Activated T-helper 17 cell treated with anti-CD3 and anti-CD28 coated beads, Interleukin-2, amount 50 U/mL, for 72 hours (primary cell): ENCODE measurements around the gene VPS52. TPM values are rescaled to one million over a fixed set of nuclear protein-coding genes. Genes with fewer than 3 reads are reported as not detected.

Experiments used
- ATAC-seq: fragments of 150-1000 bp; cut with Tn5 transposase; replicated peaks from 2 replicates; pipeline ENCODE4 v1.10.0; 2021; ENCODE audit warnings: mild to moderate bottlenecking, moderate library complexity
- H3K27ac Mint-ChIP-seq: one replicate; pipeline ENCODE4 v1.8.0; 2022; ENCODE audit warnings: mixed read lengths
- H3K27me3 Mint-ChIP-seq: one replicate; pipeline ENCODE4 v1.8.0; 2022; ENCODE audit warnings: mixed read lengths
- H3K36me3 Mint-ChIP-seq: one replicate; pipeline ENCODE4 v1.8.0; 2022; ENCODE audit warnings: low read depth, mild to moderate bottlenecking, mixed read lengths
- H3K4me1 Mint-ChIP-seq: one replicate; pipeline ENCODE4 v1.8.0; 2022; ENCODE audit warnings: mixed read lengths
- H3K4me3 Mint-ChIP-seq: one replicate; pipeline ENCODE4 v1.8.0; 2022; ENCODE audit warnings: mild to moderate bottlenecking, mixed read lengths
- H3K9me3 Mint-ChIP-seq: one replicate; pipeline ENCODE4 v1.8.0; 2022; ENCODE audit warnings: mixed read lengths
- total RNA-seq, 2 donors: library from RNA; stranded (reverse); gene quantifications; one replicate each; pipeline ENCODE4 v1.2.3, GENCODE V29; 2022

The VPS52 gene
- total RNA-seq, 2 donors from 2014 or later: 42.5 to 43.2 TPM

DNA sequence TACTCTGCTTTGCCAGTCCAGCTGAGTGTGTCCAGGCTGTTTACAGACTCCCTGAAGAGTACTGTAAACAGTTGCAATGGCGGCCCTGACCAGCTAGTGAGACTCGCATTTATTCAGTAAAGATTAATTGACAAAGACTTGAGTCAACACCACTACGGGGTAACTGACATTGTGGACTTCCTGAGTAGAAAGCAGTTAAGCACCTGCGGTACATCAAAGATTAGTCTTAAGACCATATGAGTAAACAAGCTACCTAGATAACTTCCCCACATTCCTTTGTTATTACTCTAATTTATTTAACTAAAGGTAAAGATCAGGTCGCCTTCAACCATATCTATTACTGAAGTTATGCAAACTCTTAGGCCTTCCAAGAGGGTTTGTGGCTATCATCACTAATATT, 12.6 kb downstream of the VPS52 start:
- H3K4me3 Mint-ChIP-seq: no peak overlapping the region
- H3K36me3 Mint-ChIP-seq: peaks cover 81% of the 10 kb centered on the region
- H3K4me1 Mint-ChIP-seq: no peaks in the 10 kb centered on the region
- no peak for ATAC-seq
- no peak overlapping the region for H3K27ac Mint-ChIP-seq
- no peaks in the 10 kb centered on the region for H3K27me3 Mint-ChIP-seq
- H3K9me3 Mint-ChIP-seq: no peaks in the 10 kb centered on the region

DNA sequence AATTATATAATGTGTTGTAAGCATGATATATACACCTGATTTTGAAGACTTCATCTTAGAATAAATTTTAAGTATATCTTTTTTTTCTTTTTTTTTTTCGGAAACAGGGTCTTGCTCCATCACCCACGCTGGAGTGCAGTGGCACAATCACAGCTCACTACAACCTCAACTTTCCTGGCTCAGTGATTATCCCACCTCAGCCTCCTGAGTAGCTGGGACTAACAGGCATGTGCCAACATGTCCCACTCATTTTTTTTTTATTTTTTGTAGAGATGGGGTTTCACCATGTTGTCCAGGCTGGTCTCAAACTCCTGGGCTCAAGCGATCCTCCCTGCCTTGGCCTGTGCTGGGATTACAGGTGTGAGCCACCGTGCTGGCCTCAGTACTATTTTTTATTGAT, 17.1 kb downstream of the VPS52 start:
- Mint-ChIP-seq H3K36me3 (peaks cover 75% of the 10 kb centered on the region), H3K27ac (no peak overlapping the region), H3K27me3 (no peaks in the 10 kb centered on the region), H3K9me3 (no peaks in the 10 kb centered on the region), H3K4me3 (no peak overlapping the region), H3K4me1 (peaks cover 25% of the 10 kb centered on the region)
- no peak for ATAC-seq

DNA sequence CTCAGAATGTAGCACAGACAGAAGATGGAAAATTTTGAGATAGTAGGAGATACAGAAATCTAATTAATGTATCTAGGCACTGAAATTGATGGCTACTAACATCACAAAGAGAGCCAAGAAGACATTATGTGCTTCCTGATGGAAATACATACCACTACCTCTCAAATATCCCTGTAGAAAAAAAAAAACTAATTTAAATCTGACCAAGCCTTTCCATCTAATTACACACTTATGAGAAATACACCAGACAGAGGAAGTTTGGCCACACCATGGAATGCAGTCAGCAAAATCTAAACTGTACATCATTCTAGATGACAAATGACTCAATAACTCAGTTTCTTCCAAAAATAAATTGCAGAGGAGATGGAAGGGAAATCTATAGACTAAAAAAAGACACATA, 18.9 kb downstream of the VPS52 start:
- Mint-ChIP-seq H3K27me3 (no peaks in the 10 kb centered on the region), H3K4me3 (no peak overlapping the region), H3K9me3 (no peaks in the 10 kb centered on the region)

GRCh38 chr6:33251395-33252012, 20.2 kb downstream of the VPS52 start:
- ATAC-seq: no peak
- Mint-ChIP-seq H3K36me3 (peaks cover 56% of the 10 kb centered on the region), H3K27ac (peak overlapping the region; percentile 93), H3K4me3 (peak overlapping the region; percentile 87), H3K27me3 (no peaks in the 10 kb centered on the region), H3K9me3 (no peaks in the 10 kb centered on the region), H3K4me1 (peaks cover 31% of the 10 kb centered on the region)

More for the DNA sequence above, 18.9 kb downstream of the VPS52 start:
- no peak for ATAC-seq
- peak overlapping the region; percentile 66 for H3K27ac Mint-ChIP-seq
- H3K36me3 Mint-ChIP-seq: peaks cover 65% of the 10 kb centered on the region
- peaks cover 31% of the 10 kb centered on the region for H3K4me1 Mint-ChIP-seq

DNA sequence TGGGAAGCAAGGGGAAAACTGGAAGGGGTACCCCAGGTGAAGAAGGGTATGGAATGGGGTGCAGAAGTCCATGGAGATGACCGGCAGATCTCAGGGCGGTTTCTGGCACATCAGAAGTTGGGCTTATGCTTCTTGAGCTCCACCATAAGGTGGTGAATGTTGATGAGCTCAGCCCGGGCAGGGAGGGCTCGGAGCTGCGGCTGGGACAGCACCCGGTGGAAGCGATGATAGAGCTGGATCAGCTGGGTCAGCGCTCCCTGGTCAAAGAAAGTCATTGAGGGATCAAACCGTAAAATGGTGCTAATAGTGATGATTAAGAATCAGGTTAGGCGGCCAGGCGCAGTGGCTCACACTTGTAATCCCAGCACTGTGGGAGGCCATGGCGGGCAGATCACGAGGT, 20.9 kb downstream of the VPS52 start:
- Mint-ChIP-seq H3K9me3 (no peaks in the 10 kb centered on the region), H3K36me3 (peaks cover 50% of the 10 kb centered on the region), H3K27me3 (no peaks in the 10 kb centered on the region), H3K4me3 (peak overlapping the region; percentile 87), H3K4me1 (peaks cover 31% of the 10 kb centered on the region), H3K27ac (peak overlapping the region; percentile 93)
- no peak for ATAC-seq

DNA sequence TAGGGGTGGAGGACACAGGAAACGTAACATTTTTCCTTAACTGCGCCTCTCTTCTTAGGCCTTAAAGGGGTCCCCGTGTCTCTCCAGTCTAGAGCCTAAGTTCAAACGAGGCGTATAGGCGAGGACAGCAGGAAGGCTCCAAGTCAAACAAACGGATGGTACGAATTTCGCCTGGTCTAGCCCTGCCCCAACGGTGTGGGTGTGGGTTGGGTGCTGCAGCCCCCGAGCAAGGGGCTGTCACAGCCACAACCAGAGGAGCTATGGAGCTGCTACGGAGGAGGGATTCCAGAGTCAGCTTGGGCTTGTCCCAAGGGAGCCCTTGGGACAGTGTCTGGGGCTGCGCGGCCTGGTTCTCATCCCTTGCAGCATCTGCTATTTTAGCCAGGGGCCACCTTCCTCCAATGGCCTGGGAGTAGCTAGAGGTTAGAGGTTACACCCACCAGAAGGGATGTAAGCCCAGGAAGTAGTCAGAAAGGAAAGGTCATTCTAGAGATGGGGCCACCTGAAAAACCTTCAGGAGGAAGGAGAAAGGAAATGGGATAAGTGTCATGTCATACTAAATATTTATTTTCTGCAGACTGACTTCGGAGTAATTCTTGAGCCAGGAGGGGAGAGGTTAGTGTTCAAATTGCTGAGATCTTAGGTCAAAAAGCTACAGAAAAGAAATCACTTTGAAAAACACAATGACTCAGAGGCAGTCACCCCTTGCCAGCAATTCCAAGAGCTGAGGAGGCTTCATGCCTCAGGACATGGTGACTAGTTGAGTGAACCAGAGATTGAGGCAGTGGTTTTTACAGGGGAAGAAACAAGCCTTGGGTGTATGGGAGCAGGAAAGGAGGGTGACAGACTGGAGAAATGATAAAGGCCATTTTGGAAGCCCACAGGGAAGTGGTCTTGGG, 21.7 kb downstream of the VPS52 start:
- ATAC-seq: peak; percentile 13

DNA sequence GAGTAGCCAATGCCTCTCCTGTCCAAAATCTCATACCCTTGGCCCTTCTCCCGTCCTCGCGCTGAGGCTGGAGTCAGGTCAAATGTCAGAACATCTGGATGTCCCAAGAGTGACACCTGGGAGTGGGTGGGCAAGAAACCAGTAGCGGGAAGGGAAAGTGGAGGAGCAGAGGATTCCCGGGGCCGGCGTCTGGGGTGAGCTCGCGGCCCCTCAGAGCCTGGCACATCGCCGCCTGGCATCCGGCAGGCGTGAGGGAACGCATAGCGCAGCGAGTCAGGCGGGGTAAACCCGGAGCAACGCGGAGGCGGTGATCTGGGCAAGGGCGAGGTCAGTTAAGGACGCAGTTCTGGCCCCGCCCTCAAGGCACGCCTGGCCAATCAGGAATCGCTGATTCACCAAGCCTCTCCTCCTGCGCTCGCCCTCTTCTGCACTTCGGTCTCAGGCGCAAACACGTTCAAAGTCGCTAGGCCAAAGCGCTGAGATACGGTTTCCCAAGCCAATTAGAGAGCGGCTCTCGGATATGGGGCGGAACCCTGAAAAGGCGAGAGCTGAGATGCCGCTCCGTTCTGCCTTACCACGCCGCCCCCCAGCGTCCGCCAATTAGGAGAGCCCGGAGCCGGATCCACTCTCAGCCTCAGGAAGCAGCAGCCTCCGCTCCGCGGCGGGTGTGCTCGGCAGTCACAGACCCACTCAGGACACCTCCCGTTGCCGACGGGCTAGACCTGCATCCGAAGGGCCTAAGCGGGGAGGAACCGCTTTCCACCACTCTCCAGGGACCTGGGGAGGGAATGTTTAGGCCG, 22.5 kb downstream of the VPS52 start:
- H3K27ac Mint-ChIP-seq: peak overlapping the region; percentile 93
- no peaks in the 10 kb centered on the region for H3K9me3 Mint-ChIP-seq
- peak; percentile 90 for ATAC-seq
- peak overlapping the region; percentile 87 for H3K4me3 Mint-ChIP-seq
- H3K27me3 Mint-ChIP-seq: peaks cover under 1% of the 10 kb centered on the region
- peaks cover 31% of the 10 kb centered on the region for H3K4me1 Mint-ChIP-seq
- peaks cover 43% of the 10 kb centered on the region for H3K36me3 Mint-ChIP-seq

More for the DNA sequence above, 21.7 kb downstream of the VPS52 start:
- peak overlapping the region; percentile 93 for H3K27ac Mint-ChIP-seq
- peaks cover 31% of the 10 kb centered on the region for H3K4me1 Mint-ChIP-seq
- peaks cover 47% of the 10 kb centered on the region for H3K36me3 Mint-ChIP-seq
- H3K27me3 Mint-ChIP-seq: no peaks in the 10 kb centered on the region
- peak overlapping the region; percentile 87 for H3K4me3 Mint-ChIP-seq
- H3K9me3 Mint-ChIP-seq: no peaks in the 10 kb centered on the region

GRCh38 chr6:33248643-33248931, 23.1 kb downstream of the VPS52 start:
- Mint-ChIP-seq H3K36me3 (peaks cover 41% of the 10 kb centered on the region), H3K27ac (peak overlapping the region; percentile 93), H3K4me1 (peaks cover 31% of the 10 kb centered on the region), H3K9me3 (no peaks in the 10 kb centered on the region), H3K4me3 (peak overlapping the region; percentile 87), H3K27me3 (peaks cover 3% of the 10 kb centered on the region)
- peak; percentile 16 for ATAC-seq

GRCh38 chr6:33247977-33248642, 23.6 kb downstream of the VPS52 start:
- Mint-ChIP-seq H3K4me3 (peak overlapping the region; percentile 87), H3K27ac (peak overlapping the region; percentile 93), H3K4me1 (peaks cover 31% of the 10 kb centered on the region), H3K27me3 (peaks cover 3% of the 10 kb centered on the region), H3K9me3 (no peaks in the 10 kb centered on the region), H3K36me3 (peaks cover 39% of the 10 kb centered on the region)
- ATAC-seq: peak; percentile 30

- Mint-ChIP-seq H3K27ac (no peak overlapping the region), H3K9me3 (no peaks in the 10 kb centered on the region), H3K27me3 (peaks cover 16% of the 10 kb centered on the region), H3K36me3 (no peaks in the 10 kb centered on the region), H3K4me3 (no peak overlapping the region), H3K4me1 (peaks cover 15% of the 10 kb centered on the region)
- ATAC-seq: no peak
Observed at GRCh38 chr6:33243476-33243875, 28.2 kb downstream of the VPS52 start.

- Mint-ChIP-seq H3K27me3 (peaks cover 16% of the 10 kb centered on the region), H3K4me3 (peak overlapping the region; percentile 51), H3K9me3 (no peaks in the 10 kb centered on the region), H3K36me3 (no peaks in the 10 kb centered on the region), H3K27ac (peak overlapping the region; percentile 67), H3K4me1 (peaks cover 14% of the 10 kb centered on the region)
- peak; percentile 97 for ATAC-seq
Observed at GRCh38 chr6:33241968-33242367, 29.7 kb downstream of the VPS52 start.

GRCh38 chr6:33237741-33238140, 33.9 kb downstream of the VPS52 start:
- Mint-ChIP-seq H3K4me3 (no peak overlapping the region), H3K4me1 (peaks cover 14% of the 10 kb centered on the region), H3K27ac (no peak overlapping the region), H3K36me3 (no peaks in the 10 kb centered on the region), H3K27me3 (peaks cover 30% of the 10 kb centered on the region), H3K9me3 (no peaks in the 10 kb centered on the region)
- no peak for ATAC-seq

DNA sequence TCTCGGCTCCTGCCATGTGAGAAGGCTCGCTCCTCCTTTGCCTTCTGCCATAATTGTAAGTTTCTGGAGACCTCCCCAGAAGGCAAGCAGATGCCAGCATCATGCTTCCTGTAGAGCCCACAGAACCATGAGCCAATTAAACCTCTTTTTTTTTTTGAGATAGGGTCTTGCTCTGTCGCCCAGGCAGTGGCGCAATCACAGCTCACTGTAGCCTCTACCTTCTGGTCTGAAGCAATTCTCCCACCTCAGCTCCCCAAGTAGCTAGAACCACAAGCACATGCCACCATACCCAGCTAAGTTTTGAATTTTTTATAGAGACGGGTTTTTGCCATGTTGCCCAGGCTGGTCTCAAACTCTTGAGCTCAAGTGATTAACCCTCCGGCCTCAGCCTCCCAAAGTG, 34.8 kb downstream of the VPS52 start:
- Mint-ChIP-seq H3K9me3 (no peaks in the 10 kb centered on the region), H3K4me1 (peaks cover 7% of the 10 kb centered on the region), H3K27ac (no peak overlapping the region), H3K36me3 (no peaks in the 10 kb centered on the region), H3K27me3 (peaks cover 27% of the 10 kb centered on the region), H3K4me3 (no peak overlapping the region)
- ATAC-seq: no peak

- Mint-ChIP-seq H3K9me3 (no peaks in the 10 kb centered on the region), H3K36me3 (no peaks in the 10 kb centered on the region), H3K27ac (no peak overlapping the region), H3K27me3 (peaks cover 30% of the 10 kb centered on the region), H3K4me1 (peaks cover 3% of the 10 kb centered on the region), H3K4me3 (no peak overlapping the region)
- ATAC-seq: no peak
Observed at GRCh38 chr6:33236328-33236727, 35.3 kb downstream of the VPS52 start.
